ENCODE data around the gene VSTM2L. TPM values are rescaled to one million over a fixed set of nuclear protein-coding genes. Genes with fewer than 3 reads are reported as not detected.

Gene VSTM2L
- total RNA-seq (2022; extraction: Qiagen RNA extraction): 20.6 to 33.5 TPM (median 26.8 TPM) in 5 replicates

GRCh38 chr20:37902504-37903313 is at the start of gene VSTM2L:
TSS of gene VSTM2L (plus strand) at chr20:37903127. CDS start at chr20:37903351, 224 bp downstream.

Other genes with a start within 250 kb of the VSTM2L start
- gene CTNNBL1, start 209.1 kb upstream of the VSTM2L start, total RNA-seq (2022; extraction: Qiagen RNA extraction): 57.7 to 66.1 TPM (median 63.1 TPM) in 5 replicates
- gene TTI1, start 130.3 kb downstream of the VSTM2L start, total RNA-seq (2022; extraction: Qiagen RNA extraction): 21.9 to 23.6 TPM (median 22.3 TPM) in 5 replicates
- gene RPRD1B, start 130.6 kb downstream of the VSTM2L start, total RNA-seq (2022; extraction: Qiagen RNA extraction): 25.6 to 32.0 TPM (median 29.0 TPM) in 5 replicates